Vagina (tissue), 2 donors: Measurements from ENCODE around the gene CBX5. TPM values are rescaled to one million over a fixed set of nuclear protein-coding genes. Genes with fewer than 3 reads are reported as not detected.

Source experiments
- DNase-seq, 2 donors: peaks; one replicate each; pipeline ENCODE4 v3.0.0-alpha.2; 2017; ENCODE audit errors: extremely low spot score in 2 of 2
- H3K27ac ChIP-seq: fragments of 200-600 bp; sonication (generic); one replicate; pipeline ENCODE4 v1.5.1; 2019
- H3K27me3 ChIP-seq: fragments of 200-600 bp; sonication (generic); one replicate; pipeline ENCODE4 v1.5.1; 2019
- H3K36me3 ChIP-seq, 2 donors: fragments of 200-600 bp; sonication (generic); one replicate each; pipeline ENCODE4 v1.5.1; 2017 to 2019
- H3K4me1 ChIP-seq: fragments of 200-600 bp; sonication (generic); one replicate; pipeline ENCODE4 v1.5.1; 2019
- H3K4me3 ChIP-seq, 2 donors: fragments of 200-600 bp; sonication (generic); 1 replicate in 1 of 2; 2 replicates in 1 of 2; pipeline ENCODE4 v1.5.1; 2016 to 2019
- H3K9me3 ChIP-seq: fragments of 200-600 bp; sonication (generic); one replicate; pipeline ENCODE4 v1.5.1; 2019
- POLR2A ChIP-seq, 2 donors: fragments of 450-650 bp; IDR thresholded peaks; one replicate each; pipeline ENCODE4 v1.6.1; 2017; ENCODE audit warnings: antibody characterized with exemption in 2 of 2, mild to moderate bottlenecking in 2 of 2, moderate library complexity in 2 of 2
- POLR2AphosphoS5 ChIP-seq, 2 donors: sonication (generic); formaldehyde crosslinking; IDR thresholded peaks; one replicate each; pipeline ENCODE4 v1.9.0; 2017; ENCODE audit warnings: antibody characterized with exemption in 2 of 2, mild to moderate bottlenecking in 2 of 2, low read depth in 1 of 2; ENCODE audit not compliant: insufficient read depth in 1 of 2
- intact Hi-C: fragments of 100-400 bp; cut with DNase I; formaldehyde crosslinking; loops from one replicate; pipeline ENCODE4 v1.15.1; 2023
- small RNA-seq: library from RNA; depleted of rRNA; stranded (forward); fragments of <200 nt; gene quantifications from one replicate; pipeline ENCODE3, GENCODE V24; 2016
- total RNA-seq: library from RNA; depleted of rRNA; stranded (reverse); fragments of >200 nt; gene quantifications from one replicate; pipeline ENCODE4 v1.2.3, GENCODE V29; 2016
- TF ChIP-seq, protein P1 (sequence below), 3 experiments: fragments of 450-650 bp in 2 of 3; fragments of 200-600 bp in 1 of 3; sonication (generic) in 1 of 3; IDR thresholded peaks; one replicate each; pipeline ENCODE4 v1.5.1; 2017 to 2019; ENCODE audit warnings: antibody characterized with exemption in 3 of 3, mild to moderate bottlenecking in 2 of 3, moderate library complexity in 2 of 3

The CBX5 gene
- total RNA-seq, 1 donor from 2014 or later = 21.6 TPM

DNA sequence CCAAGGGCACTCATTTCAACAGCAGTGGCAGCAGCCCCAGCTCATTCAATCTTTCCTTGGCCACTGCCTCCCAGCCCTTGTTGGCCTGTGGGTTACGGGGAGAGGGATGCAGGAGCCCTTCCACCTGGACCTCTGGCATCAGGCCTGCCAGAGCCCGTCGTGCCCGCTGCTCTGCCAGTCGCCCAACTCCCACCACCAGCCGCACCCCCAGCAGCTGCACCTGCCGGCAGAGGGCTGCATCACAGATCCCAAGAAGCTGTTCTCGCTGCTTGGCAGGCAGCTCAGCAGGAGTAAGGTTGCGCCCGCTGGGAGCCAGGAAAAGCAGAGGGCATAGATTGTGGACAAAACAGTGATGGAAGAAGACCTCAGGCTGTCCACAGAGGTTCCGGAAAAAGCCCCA lies 97.8 kb downstream of the CBX5 start:
- Histone ChIP-seq H3K27me3 (no peaks in the 10 kb centered on the region), H3K9me3 (no peaks in the 10 kb centered on the region), H3K4me3 (no peak overlapping the region), H3K4me1 (no peaks in the 10 kb centered on the region), H3K36me3 (peaks cover 0 to 11% of the 10 kb centered on the region in 2 donors), H3K27ac (no peak overlapping the region)
- no peak for TF ChIP-seq POLR2A (IDR thresholded peaks at IDR 0.05)
- no peak for TF ChIP-seq POLR2AphosphoS5 (IDR thresholded peaks at IDR 0.05; ENCODE audit: insufficient read depth in 1 of 2, low read depth in 1 of 2)
- TF ChIP-seq, protein P1, sequence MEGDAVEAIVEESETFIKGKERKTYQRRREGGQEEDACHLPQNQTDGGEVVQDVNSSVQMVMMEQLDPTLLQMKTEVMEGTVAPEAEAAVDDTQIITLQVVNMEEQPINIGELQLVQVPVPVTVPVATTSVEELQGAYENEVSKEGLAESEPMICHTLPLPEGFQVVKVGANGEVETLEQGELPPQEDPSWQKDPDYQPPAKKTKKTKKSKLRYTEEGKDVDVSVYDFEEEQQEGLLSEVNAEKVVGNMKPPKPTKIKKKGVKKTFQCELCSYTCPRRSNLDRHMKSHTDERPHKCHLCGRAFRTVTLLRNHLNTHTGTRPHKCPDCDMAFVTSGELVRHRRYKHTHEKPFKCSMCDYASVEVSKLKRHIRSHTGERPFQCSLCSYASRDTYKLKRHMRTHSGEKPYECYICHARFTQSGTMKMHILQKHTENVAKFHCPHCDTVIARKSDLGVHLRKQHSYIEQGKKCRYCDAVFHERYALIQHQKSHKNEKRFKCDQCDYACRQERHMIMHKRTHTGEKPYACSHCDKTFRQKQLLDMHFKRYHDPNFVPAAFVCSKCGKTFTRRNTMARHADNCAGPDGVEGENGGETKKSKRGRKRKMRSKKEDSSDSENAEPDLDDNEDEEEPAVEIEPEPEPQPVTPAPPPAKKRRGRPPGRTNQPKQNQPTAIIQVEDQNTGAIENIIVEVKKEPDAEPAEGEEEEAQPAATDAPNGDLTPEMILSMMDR (IDR thresholded peaks at IDR 0.05) = no peak
- DNase-seq = no peak
- intact Hi-C loops = no loop called here

Small RNA genes lying within 50 kb of the gene (small RNA-seq; reads per million reads assigned to genes)
- gene RN7SL390P (not detected), gene RNU6-950P (not detected)

Other genes with a start within 250 kb of the CBX5 start
- gene HOXC5, start 247.1 kb downstream of the CBX5 start, total RNA-seq = not detected
- 1.2 TPM for gene HOXC4, start 226.3 kb downstream of the CBX5 start, total RNA-seq
- 16.5 TPM for gene SMUG1, start 91.1 kb downstream of the CBX5 start, total RNA-seq
- gene HNRNPA1, start 604 bp upstream of the CBX5 start, total RNA-seq = 521 TPM
- gene NFE2, start 20.9 kb upstream of the CBX5 start, total RNA-seq = not detected
- gene COPZ1, start 45.0 kb upstream of the CBX5 start, total RNA-seq = 47.6 TPM
- gene GPR84, start 84.4 kb upstream of the CBX5 start, total RNA-seq = not detected
- gene ZNF385A, start 104.6 kb upstream of the CBX5 start, total RNA-seq = 38.8 TPM
- 95.0 TPM for gene ITGA5, start 139.1 kb upstream of the CBX5 start, total RNA-seq
- 2.7 TPM for gene GTSF1, start 193.5 kb upstream of the CBX5 start, total RNA-seq
- gene NCKAP1L, start 217.6 kb upstream of the CBX5 start, total RNA-seq = 10.8 TPM